H1 (cell line): ENCODE measurements around the gene PPM1M. TPM values are rescaled to one million over a fixed set of nuclear protein-coding genes. Genes with fewer than 3 reads are reported as not detected.

Experiments
- CTCF ChIA-PET: fragments of 300-600 bp; sonication (Branson Sonifier 250); formaldehyde crosslinking; loops from one replicate; lab custom pipeline; 2021; ENCODE audit not compliant: partially characterized antibody; lab: Charles Lee
- POLR2A ChIA-PET: fragments of 300-600 bp; sonication (Branson Sonifier 250); formaldehyde crosslinking; loops from one replicate; lab custom pipeline; 2021; ENCODE audit warnings: inconsistent platforms; ENCODE audit not compliant: partially characterized antibody; lab: Charles Lee
- DNase-seq, 2 experiments: peaks; one replicate each; pipeline versions ENCODE4 v3.0.0 to v3.0.0-alpha.2; 2010 to 2022; ENCODE audit warnings: low spot score in 2 of 2, low read depth in 1 of 2, mixed read lengths in 1 of 2
- FAIRE-seq: peaks from 2 replicates; lab custom pipeline; 2011; peaks lifted over from hg19 to GRCh38; lab: Jason Lieb, UNC
- H2AFZ ChIP-seq: 2 replicates; pipeline ENCODE4 v1.8.1; 2012; ENCODE audit warnings: low read length, inconsistent platforms
- H2AK5ac ChIP-seq: 2 replicates; pipeline ENCODE4 v1.6.1; 2013; ENCODE audit warnings: low read depth, low read length
- H2BK120ac ChIP-seq: replicated peaks from 2 replicates; pipeline ENCODE3; 2013; ENCODE audit warnings: low read depth, low read length, inconsistent platforms
- H2BK12ac ChIP-seq: 2 replicates; pipeline ENCODE4 v1.6.1; 2013; ENCODE audit warnings: low read depth, low read length
- H2BK15ac ChIP-seq: 2 replicates; pipeline ENCODE4 v1.6.1; 2013; ENCODE audit warnings: low read length
- H2BK20ac ChIP-seq: 2 replicates; pipeline ENCODE4 v1.6.1; 2013; ENCODE audit warnings: low read length
- H2BK5ac ChIP-seq: 2 replicates; pipeline ENCODE4 v1.6.1; 2013; ENCODE audit warnings: low read depth, low read length
- H3K14ac ChIP-seq: 2 replicates; pipeline ENCODE4 v1.6.1; 2013; ENCODE audit warnings: inconsistent platforms; ENCODE audit not compliant: insufficient read length
- H3K18ac ChIP-seq: 2 replicates; pipeline ENCODE4 v1.6.1; 2013; ENCODE audit warnings: low read length; ENCODE audit errors: extremely low read depth
- H3K23ac ChIP-seq: 2 replicates; pipeline ENCODE4 v1.6.1; 2013; ENCODE audit warnings: inconsistent platforms; ENCODE audit not compliant: insufficient read length
- H3K23me2 ChIP-seq: 2 replicates; pipeline ENCODE4 v1.6.1; 2013; ENCODE audit warnings: low read depth, low read length
- H3K27ac ChIP-seq: 2 replicates; pipeline ENCODE4 v1.6.1; 2011; ENCODE audit warnings: low read depth, low read length, inconsistent platforms
- H3K27me3 ChIP-seq, 4 experiments: replicated peaks in 1 of 4; 1 replicate in 1 of 4; 2 replicates in 3 of 4; pipeline versions ENCODE4 v1.6.1 to v1.8.1; 2011 to 2013; ENCODE audit warnings: low read length in 3 of 4, mild to moderate bottlenecking in 3 of 4, inconsistent platforms in 2 of 4, mixed read lengths in 2 of 4, moderate library complexity in 1 of 4; ENCODE audit not compliant: control insufficient read depth in 3 of 4, insufficient read depth in 3 of 4; ENCODE audit errors: extremely low read depth in 1 of 4
- H3K36me3 ChIP-seq, 4 experiments: 2 replicates each; pipeline versions ENCODE4 v1.6.1 to v1.8.1; 2011 to 2013; ENCODE audit warnings: mild to moderate bottlenecking in 4 of 4, low read length in 3 of 4, moderate library complexity in 2 of 4, control low read depth in 1 of 4, inconsistent platforms in 1 of 4; ENCODE audit not compliant: insufficient read depth in 4 of 4, control insufficient read depth in 2 of 4
- H3K4ac ChIP-seq: replicated peaks from 2 replicates; pipeline ENCODE3; 2013; ENCODE audit warnings: low read length, low read depth, mixed read lengths, inconsistent platforms; ENCODE audit not compliant: insufficient read length
- H3K4me1 ChIP-seq, 4 experiments: replicated peaks in 1 of 4; 1 replicate in 1 of 4; 2 replicates in 3 of 4; pipeline versions ENCODE4 v1.6.1 to v1.8.1; 2011 to 2013; ENCODE audit warnings: low read length in 3 of 4, inconsistent platforms in 2 of 4, mixed read lengths in 1 of 4; ENCODE audit not compliant: insufficient read depth in 4 of 4, control insufficient read depth in 3 of 4
- H3K4me2 ChIP-seq, 2 experiments: 2 replicates each; pipeline versions ENCODE4 v1.6.1 to v1.8.1; 2011 to 2013; ENCODE audit warnings: low read depth in 2 of 2, low read length in 2 of 2, control low read depth in 1 of 2, inconsistent platforms in 1 of 2, mild to moderate bottlenecking in 1 of 2; ENCODE audit not compliant: insufficient read depth in 1 of 2
- H3K4me3 ChIP-seq, 4 experiments: fragments of 200-600, 300-600 bp in 1 of 4; sonication (generic), shearing (Covaris generic), sonication (Bioruptor Twin) in 1 of 4; 2 replicates each; pipeline versions ENCODE4 v1.5.1 to v1.8.1; 2011 to 2016; ENCODE audit warnings: low read length in 4 of 4, low read depth in 3 of 4, control low read depth in 2 of 4, inconsistent platforms in 2 of 4, mild to moderate bottlenecking in 2 of 4, mixed read lengths in 1 of 4, moderate library complexity in 1 of 4; ENCODE audit not compliant: insufficient read depth in 2 of 4; ENCODE audit errors: extremely low read depth in 1 of 4
- H3K56ac ChIP-seq: replicated peaks from 2 replicates; pipeline ENCODE3; 2013; ENCODE audit warnings: low read depth, mild to moderate bottlenecking, mixed read lengths, low read length, inconsistent platforms; ENCODE audit not compliant: insufficient read length
- H3K79me1 ChIP-seq: 2 replicates; pipeline ENCODE4 v1.6.1; 2013; ENCODE audit warnings: low read depth, low read length, control low read depth
- H3K79me2 ChIP-seq, 2 experiments: 2 replicates each; pipeline versions ENCODE4 v1.6.1 to v1.8.1; 2012 to 2013; ENCODE audit warnings: low read length in 2 of 2, mild to moderate bottlenecking in 2 of 2, inconsistent platforms in 1 of 2; ENCODE audit not compliant: insufficient read depth in 2 of 2, control insufficient read depth in 1 of 2
- H3K9ac ChIP-seq, 4 experiments: replicated peaks in 1 of 4; 1 replicate in 1 of 4; 2 replicates in 3 of 4; pipeline versions ENCODE4 v1.6.1 to v1.8.1; 2011 to 2013; ENCODE audit warnings: low read depth in 3 of 4, low read length in 3 of 4, control low read depth in 2 of 4, mild to moderate bottlenecking in 2 of 4, moderate library complexity in 2 of 4, inconsistent platforms in 1 of 4; ENCODE audit errors: extremely low read depth in 1 of 4
- H3K9me3 ChIP-seq, 2 experiments: 2 replicates each; pipeline versions ENCODE4 v1.6.1 to v1.8.1; 2012 to 2013; ENCODE audit warnings: mild to moderate bottlenecking in 2 of 2, moderate library complexity in 2 of 2, control low read depth in 1 of 2, inconsistent platforms in 1 of 2, low read depth in 1 of 2, low read length in 1 of 2, mixed read lengths in 1 of 2; ENCODE audit not compliant: insufficient read depth in 2 of 2
- H4K20me1 ChIP-seq, 2 experiments: replicated peaks in 1 of 2; 2 replicates each; pipeline versions ENCODE3 to v1.8.1; 2011 to 2013; ENCODE audit warnings: inconsistent platforms in 2 of 2, low read length in 2 of 2, mild to moderate bottlenecking in 1 of 2; ENCODE audit not compliant: insufficient read depth in 2 of 2, control insufficient read depth in 1 of 2
- H4K5ac ChIP-seq: 2 replicates; pipeline ENCODE4 v1.6.1; 2013; ENCODE audit warnings: low read length, low read depth, mixed read lengths, inconsistent platforms; ENCODE audit not compliant: insufficient read length
- H4K8ac ChIP-seq: 2 replicates; pipeline ENCODE4 v1.8.0; 2013; ENCODE audit warnings: mild to moderate bottlenecking, moderate library complexity, low read length, inconsistent platforms; ENCODE audit not compliant: insufficient read depth; ENCODE audit errors: extremely low read depth
- H4K91ac ChIP-seq: replicated peaks from 2 replicates; pipeline ENCODE3; 2013; ENCODE audit warnings: low read length, mixed read lengths, inconsistent platforms; ENCODE audit not compliant: insufficient read length
- BACH1 ChIP-seq: IDR thresholded peaks from 2 replicates; pipeline ENCODE4 v1.6.1; 2012; ENCODE audit warnings: low read length, improper control_type of control experiment
- CTBP2 ChIP-seq: IDR thresholded peaks from 2 replicates; pipeline ENCODE4 v1.7.0; 2011; ENCODE audit warnings: borderline replicate concordance, mild to moderate bottlenecking, moderate library complexity, mixed read lengths, low read length; ENCODE audit not compliant: insufficient read depth, insufficient read length
- GTF2F1 ChIP-seq: IDR thresholded peaks from 2 replicates; pipeline ENCODE4 v1.6.1; 2012; ENCODE audit warnings: low read depth, low read length, improper control_type of control experiment, borderline replicate concordance
- HDAC2 ChIP-seq, 2 experiments: fragments of 300-600 bp in 1 of 2; sonication (generic) in 1 of 2; IDR thresholded peaks; 2 replicates each; pipeline ENCODE4 v1.6.1; 2011 to 2012; ENCODE audit warnings: low read depth in 2 of 2, low read length in 2 of 2, mild to moderate bottlenecking in 2 of 2, moderate library complexity in 2 of 2, borderline replicate concordance in 1 of 2, inconsistent platforms in 1 of 2
- KDM4A ChIP-seq: IDR thresholded peaks from one replicate; pipeline ENCODE4 v1.7.1; 2012; ENCODE audit warnings: low read depth, mild to moderate bottlenecking, moderate library complexity, low read length, inconsistent platforms; ENCODE audit not compliant: severe bottlenecking
- SIRT6 ChIP-seq: IDR thresholded peaks from one replicate; pipeline ENCODE4 v1.7.1; 2012; ENCODE audit warnings: low read length, inconsistent platforms
- SP4 ChIP-seq: IDR thresholded peaks from 2 replicates; pipeline ENCODE4 v1.6.1; 2012; ENCODE audit warnings: low read length, inconsistent platforms
- SRF ChIP-seq: IDR thresholded peaks from 2 replicates; pipeline ENCODE4 v1.6.1; 2011; ENCODE audit warnings: mild to moderate bottlenecking, low read depth, low read length, moderate library complexity
- WGBS, 2 experiments: shearing (Covaris generic) in 1 of 2; methylation state at CpG; one replicate each; pipeline versions ENCODE4 v1.1.6 to v1.1.7; 2013 to 2015; ENCODE audit warnings: low lambda C conversion rate in 2 of 2, mixed read lengths in 2 of 2, inconsistent platforms in 1 of 2, low coverage in 1 of 2, missing lambda C conversion rate in 1 of 2; ENCODE audit not compliant: insufficient replicate concordance in 2 of 2, insufficient coverage in 1 of 2, insufficient read length in 1 of 2; ENCODE audit errors: extremely low coverage in 1 of 2, missing lambda C conversion rate in 1 of 2; 5-methylcytosine and 5-hydroxymethylcytosine counted together
- polyA plus RNA-seq, 7 experiments: library from polyadenylated mRNA; depleted of rRNA in 3 of 7; stranded (reverse) in 5 of 7; unstranded in 2 of 7; fragments of >200 nt in 5 of 7; fragments of 200-250 nt in 2 of 7; gene quantifications; 1 replicate in 5 of 7; 2 replicates in 1 of 7; 4 replicates in 1 of 7; pipeline versions ENCODE4 v1.2.1 to v1.2.3, GENCODE V29; 2011 to 2013; ENCODE audit warnings: missing spikeins in 2 of 7, mixed read lengths in 2 of 7
- total RNA-seq: library from RNA; stranded (reverse); fragmentation: NEBNext Ultra II Directional; extraction: Animal tissue kit (Norgen Biotek cat#: 25700); gene quantifications from 2 replicates; pipeline ENCODE4 v1.2.1, GENCODE V29; 2021
- TF ChIP-seq, protein P1 (sequence below), 3 experiments: IDR thresholded peaks; 1 replicate in 2 of 3; 2 replicates in 1 of 3; pipeline versions ENCODE4 v1.5.1 to v1.6.1; 2011; ENCODE audit warnings: low read length in 3 of 3, mild to moderate bottlenecking in 3 of 3, inconsistent platforms in 2 of 3, low read depth in 1 of 3, moderate library complexity in 1 of 3; ENCODE audit not compliant: insufficient read depth in 1 of 3; ENCODE audit errors: control extremely low read depth in 1 of 3

The PPM1M gene
- total and polyA plus RNA-seq, 2 of the 8 experiments (the other 6 are each of a cell fraction or from before 2014, with no cell fraction given), result 5.2 to 6.3 TPM

- H3K27me3 ChIP-seq, result peaks cover 0 to under 1% (median under 1%) of the 10 kb centered on the region in 4 experiments; a peak in 2 of 7 replicates
- H3K14ac ChIP-seq, result no peak overlapping the region
- no peaks in the 10 kb centered on the region for H3K9me3 ChIP-seq
- no peak overlapping the region for H2AK5ac ChIP-seq
- H3K27ac ChIP-seq, result no peak overlapping the region
- no peak overlapping the region for H2BK120ac ChIP-seq
- no peak for FAIRE-seq
- peak overlapping the region; percentile 31; the same call in 1 of the 2 replicates for H4K8ac ChIP-seq
- ChIA-PET POLR2A (interaction anchor here (0.9 to 6.5 kb wide), 4 partner anchors 8 to 280 kb away, joined by 3 to 76 read pairs (median 4); partner anchors contain the start of gene WDR82), CTCF (interaction anchor here (0.6 to 15.3 kb wide), 25 partner anchors 7 to 216 kb away, joined by 3 to 198 read pairs (median 5); partner anchors contain the start of gene TWF2)
- H4K20me1 ChIP-seq, result no peaks in the 10 kb centered on the region
- H3K56ac ChIP-seq, result no peak overlapping the region
- WGBS, 2 experiments, result 94% methylated on average over 20 of the region's 20 CpGs; no CpG with 5 or more reads in 1 of the 2 experiments
- H2BK5ac ChIP-seq, result peak overlapping the region; percentile 1; the same call in 1 of the 2 replicates
- no peak overlapping the region for H3K4me2 ChIP-seq
- no peak overlapping the region for H3K18ac ChIP-seq
- no peaks in the 10 kb centered on the region for H3K79me2 ChIP-seq
- no peak overlapping the region for H4K5ac ChIP-seq
- no peak overlapping the region for H3K23ac ChIP-seq
- H4K91ac ChIP-seq, result no peak overlapping the region
- H2BK15ac ChIP-seq, result no peak overlapping the region
- no peak overlapping the region for H2BK12ac ChIP-seq
- no peaks in the 10 kb centered on the region for H3K36me3 ChIP-seq
- H3K23me2 ChIP-seq, result no peaks in the 10 kb centered on the region; the same call in 1 of the 2 replicates
- H3K4me3 ChIP-seq, result no peak overlapping the region
- H2AFZ ChIP-seq, result no peak overlapping the region
- H3K4me1 ChIP-seq, result peaks cover 0 to 2% (median 0%) of the 10 kb centered on the region in 4 experiments; a peak in 1 of 7 replicates
- no peak overlapping the region for H2BK20ac ChIP-seq
- H3K79me1 ChIP-seq, result no peaks in the 10 kb centered on the region; the same call in 1 of the 2 replicates
- H3K9ac ChIP-seq, result no peak overlapping the region
- DNase-seq, result no peak
- H3K4ac ChIP-seq, result no peak overlapping the region
- TF ChIP-seq CTBP2 (no peak), KDM4A (no peak), SIRT6 (no peak), SP4 (no peak), BACH1 (no peak), SRF (no peak), GTF2F1 (no peak), HDAC2 (IDR thresholded peaks at IDR 0.05; ENCODE audit: borderline replicate concordance in 1 of 2, low read depth in 2 of 2, low read length in 2 of 2) (no peak)
- TF ChIP-seq, protein P1, sequence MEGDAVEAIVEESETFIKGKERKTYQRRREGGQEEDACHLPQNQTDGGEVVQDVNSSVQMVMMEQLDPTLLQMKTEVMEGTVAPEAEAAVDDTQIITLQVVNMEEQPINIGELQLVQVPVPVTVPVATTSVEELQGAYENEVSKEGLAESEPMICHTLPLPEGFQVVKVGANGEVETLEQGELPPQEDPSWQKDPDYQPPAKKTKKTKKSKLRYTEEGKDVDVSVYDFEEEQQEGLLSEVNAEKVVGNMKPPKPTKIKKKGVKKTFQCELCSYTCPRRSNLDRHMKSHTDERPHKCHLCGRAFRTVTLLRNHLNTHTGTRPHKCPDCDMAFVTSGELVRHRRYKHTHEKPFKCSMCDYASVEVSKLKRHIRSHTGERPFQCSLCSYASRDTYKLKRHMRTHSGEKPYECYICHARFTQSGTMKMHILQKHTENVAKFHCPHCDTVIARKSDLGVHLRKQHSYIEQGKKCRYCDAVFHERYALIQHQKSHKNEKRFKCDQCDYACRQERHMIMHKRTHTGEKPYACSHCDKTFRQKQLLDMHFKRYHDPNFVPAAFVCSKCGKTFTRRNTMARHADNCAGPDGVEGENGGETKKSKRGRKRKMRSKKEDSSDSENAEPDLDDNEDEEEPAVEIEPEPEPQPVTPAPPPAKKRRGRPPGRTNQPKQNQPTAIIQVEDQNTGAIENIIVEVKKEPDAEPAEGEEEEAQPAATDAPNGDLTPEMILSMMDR (IDR thresholded peaks at IDR 0.05; ENCODE audit: control extremely low read depth in 1 of 3, insufficient read depth in 1 of 3, low read depth in 1 of 3, low read length in 3 of 3), result no peak
These were observed 46.9 kb downstream of the PPM1M start for GRCh38 chr3:52292247-52293065.
